HepG2 (cell line): Measurements from ENCODE around the gene SUV39H2. TPM values are rescaled to one million over a fixed set of nuclear protein-coding genes. Genes with fewer than 3 reads are reported as not detected.

Experiments used
- CBX1 ChIP-seq: IDR thresholded peaks from one replicate; pipeline ENCODE4 v1.6.1; 2016; ENCODE audit warnings: antibody characterized with exemption, low read depth
- E2F2 ChIP-seq: sonication (generic); formaldehyde crosslinking; IDR thresholded peaks from 2 replicates; pipeline ENCODE4 v1.4.0; 2020; ENCODE audit warnings: missing genetic modification reagents, borderline replicate concordance
- HNRNPH1 ChIP-seq: fragments of 200-400 bp; formaldehyde crosslinking; optimal IDR thresholded peaks from 2 replicates; pipeline ENCODE3; 2017; ENCODE audit warnings: mild to moderate bottlenecking, low read depth, low read length
- JARID2 ChIP-seq: sonication (generic); formaldehyde crosslinking; IDR thresholded peaks from 2 replicates; pipeline ENCODE4 v1.8.1; 2023; ENCODE audit warnings: missing genetic modification reagents, inconsistent platforms; ENCODE audit not compliant: insufficient replicate concordance
- JDP2 ChIP-seq: sonication (generic); formaldehyde crosslinking; IDR thresholded peaks from 2 replicates; pipeline ENCODE4 v1.8.1; 2022; ENCODE audit warnings: missing genetic modification reagents, borderline replicate concordance
- MED13 ChIP-seq: sonication (generic); formaldehyde crosslinking; IDR thresholded peaks from 2 replicates; pipeline ENCODE4 v1.5.0; 2020; ENCODE audit warnings: missing genetic modification reagents
- RBFOX2 ChIP-seq: fragments of 200-400 bp; formaldehyde crosslinking; IDR thresholded peaks from 2 replicates; pipeline ENCODE4 v1.6.1; 2017; ENCODE audit warnings: low read depth, mild to moderate bottlenecking, low read length
- REPIN1 ChIP-seq: sonication (generic); formaldehyde crosslinking; IDR thresholded peaks from 2 replicates; pipeline ENCODE4 v1.8.0; 2022; ENCODE audit warnings: missing genetic modification reagents, low read depth, mild to moderate bottlenecking, borderline replicate concordance
- SP1 ChIP-seq, 2 experiments: fragments of 450-650 bp in 1 of 2; sonication (generic) in 1 of 2; formaldehyde crosslinking in 1 of 2; IDR thresholded peaks; 2 replicates each; pipeline versions ENCODE4 v1.4.0 to v1.6.1; 2016 to 2020; ENCODE audit warnings: missing genetic modification reagents in 1 of 2
- THRA ChIP-seq: sonication (generic); formaldehyde crosslinking; IDR thresholded peaks from 2 replicates; pipeline ENCODE4 v1.4.0; 2020; ENCODE audit warnings: missing genetic modification reagents, borderline replicate concordance
- TSC22D2 ChIP-seq: sonication (generic); formaldehyde crosslinking; IDR thresholded peaks from 2 replicates; pipeline ENCODE4 v1.5.1; 2020; ENCODE audit warnings: missing genetic modification reagents, mild to moderate bottlenecking, borderline replicate concordance
- ZNF101 ChIP-seq: sonication (generic); formaldehyde crosslinking; IDR thresholded peaks from 2 replicates; pipeline ENCODE4 v1.4.0; 2020; ENCODE audit warnings: mild to moderate bottlenecking, low read depth, missing genetic modification reagents, borderline replicate concordance
- ZNF260 ChIP-seq: sonication (generic); formaldehyde crosslinking; IDR thresholded peaks from 2 replicates; pipeline ENCODE4 v1.4.0; 2020; ENCODE audit warnings: missing genetic modification reagents, low read depth, mild to moderate bottlenecking, borderline replicate concordance
- ZSCAN30 ChIP-seq: sonication (generic); formaldehyde crosslinking; IDR thresholded peaks from 2 replicates; pipeline ENCODE4 v1.5.0; 2020; ENCODE audit warnings: mild to moderate bottlenecking, missing genetic modification reagents
- polyA plus RNA-seq, 8 experiments: library from polyadenylated mRNA; depleted of rRNA in 3 of 8; stranded (reverse) in 7 of 8; unstranded in 1 of 8; fragments of >200 nt; fragmentation: Illumina TruSeq in 4 of 8; extraction: Trizol in 4 of 8; gene quantifications; 2 replicates each; pipeline versions ENCODE4 v1.2.1 to v1.2.3, GENCODE V29; 2011 to 2016; ENCODE audit warnings: low read depth in 4 of 8, missing spikeins in 1 of 8, mixed read lengths in 1 of 8; ENCODE audit not compliant: insufficient read depth in 1 of 8
- total RNA-seq, 5 experiments: library from RNA; depleted of rRNA; stranded (reverse); fragments of >200 nt; fragmentation: Illumina TruSeq; extraction: Trizol; gene quantifications; 2 replicates each; pipeline ENCODE4 v1.2.3, GENCODE V29; 2016; ENCODE audit warnings: low read depth in 1 of 5
- TF ChIP-seq, protein P1 (sequence below): sonication (generic); formaldehyde crosslinking; IDR thresholded peaks from 2 replicates; pipeline ENCODE4 v1.8.0; 2022; ENCODE audit warnings: missing genetic modification reagents, mild to moderate bottlenecking, borderline replicate concordance
- TF ChIP-seq, protein P2 (sequence below): sonication (generic); formaldehyde crosslinking; IDR thresholded peaks from 2 replicates; pipeline ENCODE4 v1.5.0; 2020; ENCODE audit warnings: missing genetic modification reagents, mild to moderate bottlenecking, borderline replicate concordance
- TF ChIP-seq, protein P3 (sequence below): sonication (generic); formaldehyde crosslinking; IDR thresholded peaks from 2 replicates; pipeline ENCODE4 v1.8.0; 2022; ENCODE audit warnings: mild to moderate bottlenecking, missing genetic modification reagents, moderate library complexity
- TF ChIP-seq, protein P4 (sequence below): sonication (generic); formaldehyde crosslinking; IDR thresholded peaks from 2 replicates; pipeline ENCODE4 v1.5.0; 2020; ENCODE audit warnings: missing genetic modification reagents
- TF ChIP-seq, protein P5 (sequence below): sonication (generic); formaldehyde crosslinking; IDR thresholded peaks from 2 replicates; pipeline ENCODE4 v1.4.0; 2020; ENCODE audit warnings: low read depth, mild to moderate bottlenecking, missing genetic modification reagents

The SUV39H2 gene
- total and polyA plus RNA-seq, 2 of the 13 experiments (the other 11 are each of a cell fraction or from before 2014, with no cell fraction given): 9.0 to 44.3 TPM

DNA sequence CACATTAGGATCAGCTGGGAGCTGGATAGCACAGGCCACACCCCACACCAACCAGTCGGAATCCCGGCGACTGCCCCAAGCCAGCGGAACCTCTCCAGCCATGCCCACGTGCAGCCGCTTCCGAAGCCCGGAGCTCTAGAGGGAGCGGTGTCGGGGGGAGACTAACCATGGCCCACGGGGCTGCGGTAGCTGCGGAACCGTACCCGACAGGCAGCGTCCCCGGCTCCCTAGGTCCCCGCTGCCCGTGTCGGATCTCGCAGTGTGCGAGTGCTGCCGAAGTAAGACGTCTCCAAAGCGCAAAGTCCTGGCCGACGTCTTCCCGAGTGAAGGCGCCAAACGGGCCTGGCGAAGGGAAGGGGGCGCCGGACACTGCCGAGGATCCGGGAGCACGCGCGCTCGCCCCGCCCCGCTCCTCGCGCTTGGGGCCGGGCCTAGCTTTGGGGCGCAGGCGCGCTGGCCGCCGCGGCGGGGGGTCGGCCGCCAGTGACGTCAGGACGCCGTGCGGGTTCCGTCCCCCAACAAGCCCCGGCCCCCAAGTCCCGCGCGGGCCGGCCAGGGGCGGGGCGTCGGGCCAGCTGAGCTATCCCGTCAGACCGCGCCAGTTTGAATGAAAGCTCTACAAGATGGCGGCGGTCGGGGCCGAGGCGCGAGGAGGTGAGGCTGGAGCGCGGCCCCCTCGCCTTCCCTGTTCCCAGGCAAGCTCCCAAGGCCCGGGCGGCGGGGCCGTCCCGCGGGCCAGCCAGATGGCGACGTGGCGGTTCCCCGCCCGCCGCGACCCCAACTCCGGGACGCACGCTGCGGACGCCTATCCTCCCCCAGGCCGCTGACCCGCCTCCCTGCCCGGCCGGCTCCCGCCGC lies at the start of gene SUV39H2 (continued):
- TF ChIP-seq, protein P1, sequence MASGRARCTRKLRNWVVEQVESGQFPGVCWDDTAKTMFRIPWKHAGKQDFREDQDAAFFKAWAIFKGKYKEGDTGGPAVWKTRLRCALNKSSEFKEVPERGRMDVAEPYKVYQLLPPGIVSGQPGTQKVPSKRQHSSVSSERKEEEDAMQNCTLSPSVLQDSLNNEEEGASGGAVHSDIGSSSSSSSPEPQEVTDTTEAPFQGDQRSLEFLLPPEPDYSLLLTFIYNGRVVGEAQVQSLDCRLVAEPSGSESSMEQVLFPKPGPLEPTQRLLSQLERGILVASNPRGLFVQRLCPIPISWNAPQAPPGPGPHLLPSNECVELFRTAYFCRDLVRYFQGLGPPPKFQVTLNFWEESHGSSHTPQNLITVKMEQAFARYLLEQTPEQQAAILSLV (CRISPR knock-in tag): no peak
- TF ChIP-seq, protein P2, sequence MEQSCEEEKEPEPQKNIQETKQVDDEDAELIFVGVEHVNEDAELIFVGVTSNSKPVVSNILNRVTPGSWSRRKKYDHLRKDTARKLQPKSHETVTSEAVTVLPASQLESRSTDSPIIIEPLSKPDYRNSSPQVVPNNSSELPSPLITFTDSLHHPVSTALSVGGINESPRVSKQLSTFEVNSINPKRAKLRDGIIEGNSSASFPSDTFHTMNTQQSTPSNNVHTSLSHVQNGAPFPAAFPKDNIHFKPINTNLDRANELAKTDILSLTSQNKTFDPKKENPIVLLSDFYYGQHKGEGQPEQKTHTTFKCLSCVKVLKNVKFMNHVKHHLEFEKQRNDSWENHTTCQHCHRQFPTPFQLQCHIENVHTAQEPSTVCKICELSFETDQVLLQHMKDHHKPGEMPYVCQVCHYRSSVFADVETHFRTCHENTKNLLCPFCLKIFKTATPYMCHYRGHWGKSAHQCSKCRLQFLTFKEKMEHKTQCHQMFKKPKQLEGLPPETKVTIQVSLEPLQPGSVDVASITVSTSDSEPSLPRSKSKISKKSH (CRISPR knock-in tag): no peak
- TF ChIP-seq THRA (peak; percentile 14; the same call in 1 of the 2 replicates), JARID2 (CRISPR knock-in tag) (no peak), E2F2 (CRISPR knock-in tag) (peak; percentile 66; the same call in 1 of the 2 replicates), TSC22D2 (CRISPR knock-in tag) (0 out of 2 replicates have a peak, but pooled peaks have one; percentile 50), SP1 (IDR thresholded peaks at IDR 0.05) (no peak), SP1 (CRISPR knock-in tag; IDR thresholded peaks at IDR 0.05) (peak; percentile 76), JDP2 (CRISPR knock-in tag) (no peak), ZNF260 (CRISPR knock-in tag) (no peak), CBX1 (no peak), REPIN1 (peak; percentile 69; the same call in 1 of the 2 replicates), RBFOX2 (peak; percentile 92), MED13 (peak; percentile 53; the same call in 1 of the 2 replicates), ZNF101 (CRISPR knock-in tag) (no peak), ZSCAN30 (CRISPR knock-in tag) (no peak), HNRNPH1 (no peak)
- TF ChIP-seq, protein P3, sequence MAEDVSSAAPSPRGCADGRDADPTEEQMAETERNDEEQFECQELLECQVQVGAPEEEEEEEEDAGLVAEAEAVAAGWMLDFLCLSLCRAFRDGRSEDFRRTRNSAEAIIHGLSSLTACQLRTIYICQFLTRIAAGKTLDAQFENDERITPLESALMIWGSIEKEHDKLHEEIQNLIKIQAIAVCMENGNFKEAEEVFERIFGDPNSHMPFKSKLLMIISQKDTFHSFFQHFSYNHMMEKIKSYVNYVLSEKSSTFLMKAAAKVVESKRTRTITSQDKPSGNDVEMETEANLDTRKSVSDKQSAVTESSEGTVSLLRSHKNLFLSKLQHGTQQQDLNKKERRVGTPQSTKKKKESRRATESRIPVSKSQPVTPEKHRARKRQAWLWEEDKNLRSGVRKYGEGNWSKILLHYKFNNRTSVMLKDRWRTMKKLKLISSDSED (CRISPR knock-in tag): no peak
- TF ChIP-seq, protein P4, sequence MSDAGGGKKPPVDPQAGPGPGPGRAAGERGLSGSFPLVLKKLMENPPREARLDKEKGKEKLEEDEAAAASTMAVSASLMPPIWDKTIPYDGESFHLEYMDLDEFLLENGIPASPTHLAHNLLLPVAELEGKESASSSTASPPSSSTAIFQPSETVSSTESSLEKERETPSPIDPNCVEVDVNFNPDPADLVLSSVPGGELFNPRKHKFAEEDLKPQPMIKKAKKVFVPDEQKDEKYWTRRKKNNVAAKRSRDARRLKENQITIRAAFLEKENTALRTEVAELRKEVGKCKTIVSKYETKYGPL (CRISPR knock-in tag): peak; percentile 43; the same call in 1 of the 2 replicates
- TF ChIP-seq, protein P5, sequence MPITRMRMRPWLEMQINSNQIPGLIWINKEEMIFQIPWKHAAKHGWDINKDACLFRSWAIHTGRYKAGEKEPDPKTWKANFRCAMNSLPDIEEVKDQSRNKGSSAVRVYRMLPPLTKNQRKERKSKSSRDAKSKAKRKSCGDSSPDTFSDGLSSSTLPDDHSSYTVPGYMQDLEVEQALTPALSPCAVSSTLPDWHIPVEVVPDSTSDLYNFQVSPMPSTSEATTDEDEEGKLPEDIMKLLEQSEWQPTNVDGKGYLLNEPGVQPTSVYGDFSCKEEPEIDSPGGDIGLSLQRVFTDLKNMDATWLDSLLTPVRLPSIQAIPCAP: no peak
